ENCODE results near the gene LDHD.

LDHD gene

DNA sequence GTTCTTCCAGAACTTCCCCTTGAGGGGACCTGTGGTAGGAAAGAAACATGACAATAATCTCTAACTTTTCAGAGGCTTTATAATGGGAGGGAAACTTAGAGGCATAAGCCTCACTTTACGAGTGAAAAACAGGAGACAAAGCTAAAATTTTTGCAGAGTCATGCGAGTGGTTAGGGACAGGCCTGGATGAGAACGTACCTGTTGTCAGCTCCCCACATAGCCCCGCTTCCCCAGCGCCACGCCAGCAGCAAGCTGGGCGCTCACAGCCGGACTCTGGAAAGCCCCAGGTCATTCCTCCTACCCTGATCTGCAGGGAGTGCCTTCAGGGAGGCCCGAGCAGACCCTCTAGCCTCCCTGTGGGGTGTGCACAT lies 53.6 kb downstream of the LDHD start:
- TF ChIP-seq, protein P1, sequence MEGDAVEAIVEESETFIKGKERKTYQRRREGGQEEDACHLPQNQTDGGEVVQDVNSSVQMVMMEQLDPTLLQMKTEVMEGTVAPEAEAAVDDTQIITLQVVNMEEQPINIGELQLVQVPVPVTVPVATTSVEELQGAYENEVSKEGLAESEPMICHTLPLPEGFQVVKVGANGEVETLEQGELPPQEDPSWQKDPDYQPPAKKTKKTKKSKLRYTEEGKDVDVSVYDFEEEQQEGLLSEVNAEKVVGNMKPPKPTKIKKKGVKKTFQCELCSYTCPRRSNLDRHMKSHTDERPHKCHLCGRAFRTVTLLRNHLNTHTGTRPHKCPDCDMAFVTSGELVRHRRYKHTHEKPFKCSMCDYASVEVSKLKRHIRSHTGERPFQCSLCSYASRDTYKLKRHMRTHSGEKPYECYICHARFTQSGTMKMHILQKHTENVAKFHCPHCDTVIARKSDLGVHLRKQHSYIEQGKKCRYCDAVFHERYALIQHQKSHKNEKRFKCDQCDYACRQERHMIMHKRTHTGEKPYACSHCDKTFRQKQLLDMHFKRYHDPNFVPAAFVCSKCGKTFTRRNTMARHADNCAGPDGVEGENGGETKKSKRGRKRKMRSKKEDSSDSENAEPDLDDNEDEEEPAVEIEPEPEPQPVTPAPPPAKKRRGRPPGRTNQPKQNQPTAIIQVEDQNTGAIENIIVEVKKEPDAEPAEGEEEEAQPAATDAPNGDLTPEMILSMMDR (IDR thresholded peaks at IDR 0.05; ENCODE audit: extremely low read depth, missing control alignments): no peak
- DNase-seq (ENCODE audit: low spot score): no peak

DNA sequence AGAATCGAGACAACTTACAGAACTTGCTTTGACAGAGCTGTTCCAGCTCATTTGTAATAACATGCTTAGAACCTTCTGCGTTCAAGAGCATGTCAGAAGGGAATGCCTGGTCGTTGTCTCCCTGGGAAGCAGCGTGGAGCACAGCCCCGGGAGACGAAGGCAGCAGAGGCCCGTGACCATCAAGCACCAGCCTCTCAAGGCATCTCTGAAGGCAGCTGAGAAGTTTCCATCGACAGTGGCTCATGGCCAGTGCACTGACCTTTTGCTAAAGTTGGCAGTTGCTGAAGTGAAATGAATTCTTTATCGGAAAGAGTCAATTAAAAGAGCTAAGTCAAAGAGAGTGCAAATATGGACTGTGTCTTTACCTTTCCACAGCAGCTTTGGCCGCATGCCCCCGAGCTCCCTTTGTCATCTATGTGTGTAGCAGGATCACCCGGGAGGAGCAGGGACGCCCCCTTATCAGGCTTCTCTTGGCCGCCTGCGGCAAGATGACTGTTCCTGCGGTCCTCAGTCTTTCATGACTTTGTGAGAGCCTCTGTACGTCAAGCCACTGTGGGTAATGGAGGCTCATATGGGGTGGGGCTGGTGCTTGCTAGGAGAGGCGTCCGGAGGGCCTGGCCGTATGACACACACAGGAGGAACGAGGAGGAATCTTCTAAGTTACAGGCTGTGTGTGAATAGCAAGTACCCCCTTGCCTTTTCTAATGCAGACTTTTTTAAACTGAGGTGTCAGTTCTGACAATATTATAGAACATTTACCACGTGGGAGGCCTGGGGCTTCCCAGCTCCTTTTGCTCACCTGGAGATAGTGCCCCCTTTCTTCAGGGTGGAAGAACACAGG lies 54.2 kb downstream of the LDHD start:
- DNase-seq (ENCODE audit: low spot score): no peak
- TF ChIP-seq, protein P1 (IDR thresholded peaks at IDR 0.05; ENCODE audit: extremely low read depth, missing control alignments): no peak

All from GM20000 (cell line).